ENCODE measurements around the gene TARBP2.

Gene TARBP2

DNA sequence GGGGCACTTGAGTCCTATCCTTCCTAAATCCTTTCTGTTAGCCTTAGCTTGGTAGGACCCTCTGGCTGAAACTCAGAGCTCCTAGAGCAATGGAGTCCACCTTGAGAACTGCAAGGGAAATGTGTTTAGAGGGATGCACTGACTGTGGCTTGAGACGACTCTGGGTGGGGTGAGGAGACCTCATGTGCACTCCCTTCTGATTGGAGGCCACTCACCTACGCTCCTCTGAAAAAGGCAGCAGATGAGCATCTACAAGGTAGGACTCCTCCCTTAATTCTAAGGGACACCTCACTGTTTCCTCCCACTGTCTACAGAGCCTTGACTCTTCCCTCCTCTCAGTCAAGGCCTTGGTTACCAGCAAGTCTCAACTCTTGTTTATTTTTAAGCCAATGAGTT, 2.9 kb upstream of the TARBP2 start:
- no peak overlapping the region for H3K4me2 ChIP-seq (ENCODE audit: low read length)
- H3K27ac ChIP-seq = peak overlapping the region; percentile 12
- H3K36me3 ChIP-seq (ENCODE audit: control insufficient read depth, insufficient read depth, low read length) = no peaks in the 10 kb centered on the region
- H3K27me3 ChIP-seq (ENCODE audit: control insufficient read depth, insufficient read depth, low read length) = no peaks in the 10 kb centered on the region
- H3K9me3 ChIP-seq (ENCODE audit: control insufficient read depth, low read length) = no peaks in the 10 kb centered on the region
- H3K9ac ChIP-seq = no peak overlapping the region
- no peak overlapping the region for H3K4me3 ChIP-seq (ENCODE audit: low read depth, low read length)
- peaks cover 36% of the 10 kb centered on the region for H3K4me1 ChIP-seq
- no peak overlapping the region for H2AFZ ChIP-seq
- TF ChIP-seq, protein P1, sequence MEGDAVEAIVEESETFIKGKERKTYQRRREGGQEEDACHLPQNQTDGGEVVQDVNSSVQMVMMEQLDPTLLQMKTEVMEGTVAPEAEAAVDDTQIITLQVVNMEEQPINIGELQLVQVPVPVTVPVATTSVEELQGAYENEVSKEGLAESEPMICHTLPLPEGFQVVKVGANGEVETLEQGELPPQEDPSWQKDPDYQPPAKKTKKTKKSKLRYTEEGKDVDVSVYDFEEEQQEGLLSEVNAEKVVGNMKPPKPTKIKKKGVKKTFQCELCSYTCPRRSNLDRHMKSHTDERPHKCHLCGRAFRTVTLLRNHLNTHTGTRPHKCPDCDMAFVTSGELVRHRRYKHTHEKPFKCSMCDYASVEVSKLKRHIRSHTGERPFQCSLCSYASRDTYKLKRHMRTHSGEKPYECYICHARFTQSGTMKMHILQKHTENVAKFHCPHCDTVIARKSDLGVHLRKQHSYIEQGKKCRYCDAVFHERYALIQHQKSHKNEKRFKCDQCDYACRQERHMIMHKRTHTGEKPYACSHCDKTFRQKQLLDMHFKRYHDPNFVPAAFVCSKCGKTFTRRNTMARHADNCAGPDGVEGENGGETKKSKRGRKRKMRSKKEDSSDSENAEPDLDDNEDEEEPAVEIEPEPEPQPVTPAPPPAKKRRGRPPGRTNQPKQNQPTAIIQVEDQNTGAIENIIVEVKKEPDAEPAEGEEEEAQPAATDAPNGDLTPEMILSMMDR (IDR thresholded peaks at IDR 0.05) = no peak
- peaks cover 2% of the 10 kb centered on the region for H3K79me2 ChIP-seq

- H3K4me1 ChIP-seq = peaks cover 28% of the 10 kb centered on the region
- H3K4me3 ChIP-seq (ENCODE audit: low read depth, low read length) = peak within 1 kb of the TSS; percentile 85
- peak within 1 kb of the TSS; percentile 91 for H3K9ac ChIP-seq
- H3K36me3 ChIP-seq (ENCODE audit: control insufficient read depth, insufficient read depth, low read length) = no peaks in the 10 kb centered on the region
- H3K79me2 ChIP-seq = peaks cover 2% of the 10 kb centered on the region
- no peaks in the 10 kb centered on the region for H3K9me3 ChIP-seq (ENCODE audit: control insufficient read depth, low read length)
- peak within 1 kb of the TSS; percentile 99 for H3K27ac ChIP-seq
- TF ChIP-seq, protein P1 (IDR thresholded peaks at IDR 0.05) = no peak
- H3K4me2 ChIP-seq (ENCODE audit: low read length) = peak within 1 kb of the TSS; percentile 90
- no peaks in the 10 kb centered on the region for H3K27me3 ChIP-seq (ENCODE audit: control insufficient read depth, insufficient read depth, low read length)
- peak within 1 kb of the TSS; percentile 90 for H2AFZ ChIP-seq
Measured at GRCh38 chr12:53499266-53500141, 1.6 kb upstream of the TARBP2 start, which contains the start of gene MAP3K12. TSS of gene MAP3K12 (minus strand) at chr12:53499458. CDS start at chr12:53487391, 12,067 bp downstream.

DNA sequence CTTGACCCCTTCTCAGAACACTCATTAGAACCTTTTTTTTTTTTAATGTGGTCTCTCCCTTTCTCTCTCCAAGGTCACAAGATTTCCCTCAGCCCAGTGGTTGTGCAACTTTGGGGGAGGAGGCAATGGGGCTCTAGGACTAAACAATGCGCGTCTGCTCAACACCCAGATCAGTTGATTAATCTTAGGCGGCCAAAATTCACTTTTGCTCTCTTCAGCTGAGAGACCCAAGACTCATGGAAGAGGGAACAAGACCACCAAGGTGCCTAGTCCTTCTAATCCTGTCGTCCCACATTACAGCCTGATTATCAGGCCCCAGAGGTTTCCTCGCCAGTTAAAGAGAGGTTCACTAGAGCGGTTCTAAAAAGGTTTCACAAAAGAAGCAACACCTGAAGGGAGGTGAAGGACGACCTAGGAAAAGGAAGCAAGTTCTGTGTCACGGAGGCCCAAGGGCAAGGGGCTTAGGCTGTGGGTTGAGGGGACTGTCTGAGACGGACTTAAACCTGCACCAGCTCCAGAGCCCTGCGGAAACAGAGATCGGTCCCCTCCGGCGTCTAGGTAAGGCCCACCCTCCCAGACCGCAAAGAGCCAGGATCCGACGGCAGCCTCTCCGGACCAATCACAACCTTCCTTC, 824 bp upstream of the TARBP2 start:
- TF ChIP-seq, protein P1 (IDR thresholded peaks at IDR 0.05) = no peak
- peak overlapping the region; percentile 99 for H3K27ac ChIP-seq
- H3K36me3 ChIP-seq (ENCODE audit: control insufficient read depth, insufficient read depth, low read length) = no peaks in the 10 kb centered on the region
- peak overlapping the region; percentile 90 for H2AFZ ChIP-seq
- H3K4me2 ChIP-seq (ENCODE audit: low read length) = peak overlapping the region; percentile 90
- peak overlapping the region; percentile 91 for H3K9ac ChIP-seq
- H3K4me3 ChIP-seq (ENCODE audit: low read depth, low read length) = peak overlapping the region; percentile 85
- peaks cover 2% of the 10 kb centered on the region for H3K79me2 ChIP-seq
- H3K4me1 ChIP-seq = peaks cover 28% of the 10 kb centered on the region
- no peaks in the 10 kb centered on the region for H3K27me3 ChIP-seq (ENCODE audit: control insufficient read depth, insufficient read depth, low read length)
- no peaks in the 10 kb centered on the region for H3K9me3 ChIP-seq (ENCODE audit: control insufficient read depth, low read length)

GRCh38 chr12:53501615-53502181, 615 bp downstream of the TARBP2 start:
- H3K4me2 ChIP-seq (ENCODE audit: low read length) = peak overlapping the region; percentile 86
- H3K79me2 ChIP-seq = peaks cover 2% of the 10 kb centered on the region
- no peaks in the 10 kb centered on the region for H3K36me3 ChIP-seq (ENCODE audit: control insufficient read depth, insufficient read depth, low read length)
- peak overlapping the region; percentile 86 for H3K9ac ChIP-seq
- H3K9me3 ChIP-seq (ENCODE audit: control insufficient read depth, low read length) = no peaks in the 10 kb centered on the region
- peaks cover 16% of the 10 kb centered on the region for H3K4me1 ChIP-seq
- H2AFZ ChIP-seq = peak overlapping the region; percentile 99
- H3K27ac ChIP-seq = peak overlapping the region; percentile 99
- H3K27me3 ChIP-seq (ENCODE audit: control insufficient read depth, insufficient read depth, low read length) = no peaks in the 10 kb centered on the region
- peak overlapping the region; percentile 85 for H3K4me3 ChIP-seq (ENCODE audit: low read depth, low read length)
- TF ChIP-seq, protein P1 (IDR thresholded peaks at IDR 0.05) = no peak
